Heart right ventricle (tissue), 16 donors: ENCODE results near the gene PDE6D. TPM values are rescaled to one million over a fixed set of nuclear protein-coding genes. Genes with fewer than 3 reads are reported as not detected.
A peak's percentile ranks its signal among the peaks of the same experiment; 100 is the strongest.

ENCODE experiments used
- ATAC-seq, 8 donors: fragments of 200-7000 bp; cut with Tn5 transposase; one replicate each; pipeline ENCODE4 v1.9.1; 2020; ENCODE audit warnings: mild to moderate bottlenecking in 8 of 8, moderate library complexity in 8 of 8, moderate number of reproducible peaks in 1 of 8
- DNase-seq, 2 donors: peaks; one replicate each; pipeline ENCODE4 v3.0.0-alpha.2; 2020
- H3K27ac ChIP-seq, 10 donors: fragments of 200-600 bp; sonication (generic) in 2 of 10; one replicate each; pipeline versions ENCODE4 v1.5.0 to v1.8.0; 2020 to 2022; ENCODE audit warnings: mild to moderate bottlenecking in 3 of 10
- H3K27me3 ChIP-seq, 7 donors: fragments of 200-600 bp; one replicate each; pipeline ENCODE4 v1.8.0; 2021 to 2022; ENCODE audit warnings: mild to moderate bottlenecking in 2 of 7
- H3K36me3 ChIP-seq, 9 donors: fragments of 200-600 bp; sonication (generic) in 1 of 9; one replicate each; pipeline versions ENCODE4 v1.5.0 to v1.8.0; 2020 to 2022; ENCODE audit warnings: mild to moderate bottlenecking in 2 of 9
- H3K4me1 ChIP-seq, 9 donors: fragments of 200-600 bp; sonication (generic) in 1 of 9; one replicate each; pipeline versions ENCODE4 v1.5.0 to v1.8.0; 2020 to 2022; ENCODE audit warnings: mild to moderate bottlenecking in 4 of 9
- H3K4me3 ChIP-seq, 10 donors: fragments of 200-600 bp; sonication (generic) in 2 of 10; one replicate each; pipeline versions ENCODE4 v1.5.0 to v1.8.0; 2020 to 2022; ENCODE audit warnings: mild to moderate bottlenecking in 7 of 10, moderate library complexity in 2 of 10
- H3K9me3 ChIP-seq, 11 donors: fragments of 200-600 bp in 10 of 11; sonication (generic) in 2 of 11; one replicate each; pipeline versions ENCODE4 v1.5.0 to v1.8.0; 2013 to 2022; ENCODE audit warnings: mild to moderate bottlenecking in 2 of 11, control low read depth in 1 of 11, moderate library complexity in 1 of 11
- WGBS, 2 donors: extraction: QIAGEN DNeasy Blood & Tissue Kit; methylation state at CpG; one replicate each; pipeline ENCODE4 v1.1.7; 2013; ENCODE audit warnings: inconsistent platforms in 1 of 2; 5-methylcytosine and 5-hydroxymethylcytosine counted together
- intact Hi-C, 10 donors: fragments of 100-400 bp; cut with DNase I; formaldehyde crosslinking; loops; one replicate each; pipeline versions ENCODE4 v1.11.1 to v1.14.2; 2022
- polyA plus RNA-seq, 2 donors: library from polyadenylated mRNA; stranded (reverse); fragments of 200-250 nt; gene quantifications; one replicate each; pipeline ENCODE4 v1.2.3, GENCODE V29; 2013
- total RNA-seq, 10 donors: library from RNA; stranded (reverse); fragmentation: NEBNext Ultra II Directional in 3 of 10; extraction: Animal tissue kit (Norgen Biotek cat#: 25700) in 3 of 10; gene quantifications; one replicate each; pipeline versions ENCODE4 v1.2.1 to v1.2.4, GENCODE V29; 2021 to 2023
- TF ChIP-seq, protein P1 (sequence below), 9 donors: fragments of 200-600 bp; sonication (generic) in 2 of 9; IDR thresholded peaks; one replicate each; pipeline versions ENCODE4 v1.5.0 to v1.8.0; 2021 to 2022; ENCODE audit warnings: antibody characterized with exemption in 9 of 9, mild to moderate bottlenecking in 5 of 9, moderate library complexity in 1 of 9
- donor health status: Arrhythmogenic right ventricular cardiomyopathy.
- donor health status: ischemic (EF 13 %, LVEDD 7.1; RV severe dilation, severe dysfunction).
- donor health status: healthy with polysubstance abuse.
- donor health status: DM: no; HTN: yes; CAD: no.
- donor health status: DM: no; HTN: no; CAD: no.
- donor health status: ischemic (EF 25% LVEDD 6.9; RV normal size, moderate dysfunction).
- donor health status: ischemic (EF 25% LVEDD 5.7; RV mildly dilated, moderate dysfunction).
- donor health status: healthy.
- donor health status: DM: yes; HTN: yes; CAD: no.
- donor health status: Ischemic cardiomyopathy.
- donor health status: ischemic (EF 35%, LVEDD 5.7; RV mildly dilated, moderate dysfunction).
- donor health status: nonischemic (EF 11% LVEDD 7.7; RV severe dilation, severe dysfunction).
- donor health status: DM: yes; HTN: yes; CAD: no.
- donor health status: PGD.
- donor health status: ischemic (EF 29% LVEDD 5.4; RV normal size, mild dysfunction).
- donor health status: nonischemic (EF 23%, LVEDD 6.1; RV moderate dilation, normal function).

The PDE6D gene
- total and polyA plus RNA-seq, 12 donors = 11.4 to 31.2 (median 18.4) TPM

DNA sequence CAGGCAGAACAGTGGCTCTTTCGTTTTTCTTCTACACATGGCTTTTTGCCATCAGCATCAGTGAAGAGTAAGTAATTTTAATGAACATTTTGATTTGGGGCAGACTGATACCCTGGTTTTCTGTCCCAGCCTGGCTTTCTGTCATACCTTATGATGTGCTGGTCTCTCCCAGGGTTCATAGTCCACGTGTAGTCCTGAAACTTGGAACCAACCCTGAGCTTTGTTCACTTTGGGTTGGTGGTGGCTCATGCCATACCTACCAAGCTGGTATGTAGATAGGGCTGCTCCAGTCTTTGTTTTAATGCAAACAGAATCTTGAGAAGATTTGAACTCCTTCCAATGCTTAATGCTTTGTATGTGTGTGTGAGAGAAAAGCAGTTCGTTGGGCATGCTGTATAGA is 10.0 kb upstream of the PDE6D start:
- TF ChIP-seq, protein P1, sequence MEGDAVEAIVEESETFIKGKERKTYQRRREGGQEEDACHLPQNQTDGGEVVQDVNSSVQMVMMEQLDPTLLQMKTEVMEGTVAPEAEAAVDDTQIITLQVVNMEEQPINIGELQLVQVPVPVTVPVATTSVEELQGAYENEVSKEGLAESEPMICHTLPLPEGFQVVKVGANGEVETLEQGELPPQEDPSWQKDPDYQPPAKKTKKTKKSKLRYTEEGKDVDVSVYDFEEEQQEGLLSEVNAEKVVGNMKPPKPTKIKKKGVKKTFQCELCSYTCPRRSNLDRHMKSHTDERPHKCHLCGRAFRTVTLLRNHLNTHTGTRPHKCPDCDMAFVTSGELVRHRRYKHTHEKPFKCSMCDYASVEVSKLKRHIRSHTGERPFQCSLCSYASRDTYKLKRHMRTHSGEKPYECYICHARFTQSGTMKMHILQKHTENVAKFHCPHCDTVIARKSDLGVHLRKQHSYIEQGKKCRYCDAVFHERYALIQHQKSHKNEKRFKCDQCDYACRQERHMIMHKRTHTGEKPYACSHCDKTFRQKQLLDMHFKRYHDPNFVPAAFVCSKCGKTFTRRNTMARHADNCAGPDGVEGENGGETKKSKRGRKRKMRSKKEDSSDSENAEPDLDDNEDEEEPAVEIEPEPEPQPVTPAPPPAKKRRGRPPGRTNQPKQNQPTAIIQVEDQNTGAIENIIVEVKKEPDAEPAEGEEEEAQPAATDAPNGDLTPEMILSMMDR (IDR thresholded peaks at IDR 0.05) = no peak
- DNase-seq (no peak), ATAC-seq (no peak)
- no peak overlapping the region for H3K27ac ChIP-seq
- no peaks in the 10 kb centered on the region for H3K27me3 ChIP-seq
- H3K36me3 ChIP-seq = peaks cover 0 to 75% (median 20%) of the 10 kb centered on the region in 9 donors
- 74 to 82% methylated on average over 3 of the region's 3 CpGs for WGBS, 2 donors
- peaks cover 2 to 34% (median 23%) of the 10 kb centered on the region in 9 donors for H3K4me1 ChIP-seq
- intact Hi-C loops = no loop called here
- no peak overlapping the region for H3K4me3 ChIP-seq
- no peaks in the 10 kb centered on the region for H3K9me3 ChIP-seq

DNA sequence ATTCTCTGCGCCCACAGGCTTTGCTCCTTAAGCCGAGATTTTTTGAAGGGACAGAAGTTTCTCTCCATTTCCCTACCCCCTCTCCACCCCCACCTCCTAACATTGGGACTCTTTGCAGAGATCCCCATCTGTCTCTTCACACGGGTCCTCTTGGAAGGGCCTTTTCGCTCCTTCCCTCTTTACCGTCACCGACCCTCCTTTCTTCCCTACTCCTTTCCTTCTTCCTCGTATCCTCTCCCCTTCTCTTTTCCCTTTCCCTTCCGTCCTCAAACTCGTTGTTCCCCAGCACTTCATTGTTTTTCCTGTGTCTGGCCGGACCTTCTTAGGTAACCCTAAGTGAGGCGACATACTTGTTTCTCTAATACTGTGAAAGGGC is 5.8 kb upstream of the PDE6D start:
- TF ChIP-seq, protein P1 (IDR thresholded peaks at IDR 0.05) = no peak
- DNase-seq = no peak
- H3K4me1 ChIP-seq = peaks cover 2 to 61% (median 50%) of the 10 kb centered on the region in 9 donors
- peak overlapping the region in 7 of 10 donors; percentile 59 to 82 (median 71) for H3K27ac ChIP-seq
- H3K4me3 ChIP-seq = peak overlapping the region; percentile 77 to 98 (median 92)
- WGBS, 2 donors = 13 to 14% methylated on average over 11 of the region's 11 CpGs
- H3K27me3 ChIP-seq = no peaks in the 10 kb centered on the region
- ATAC-seq = no peak
- intact Hi-C loops = loop anchor here in 4 of 10 donors (10.0 kb wide), 2 partner anchors 172 to 182 kb away; no protein-coding TSS in a partner anchor
- peaks cover 0 to 33% (median 5%) of the 10 kb centered on the region in 9 donors for H3K36me3 ChIP-seq
- H3K9me3 ChIP-seq = no peaks in the 10 kb centered on the region

DNA sequence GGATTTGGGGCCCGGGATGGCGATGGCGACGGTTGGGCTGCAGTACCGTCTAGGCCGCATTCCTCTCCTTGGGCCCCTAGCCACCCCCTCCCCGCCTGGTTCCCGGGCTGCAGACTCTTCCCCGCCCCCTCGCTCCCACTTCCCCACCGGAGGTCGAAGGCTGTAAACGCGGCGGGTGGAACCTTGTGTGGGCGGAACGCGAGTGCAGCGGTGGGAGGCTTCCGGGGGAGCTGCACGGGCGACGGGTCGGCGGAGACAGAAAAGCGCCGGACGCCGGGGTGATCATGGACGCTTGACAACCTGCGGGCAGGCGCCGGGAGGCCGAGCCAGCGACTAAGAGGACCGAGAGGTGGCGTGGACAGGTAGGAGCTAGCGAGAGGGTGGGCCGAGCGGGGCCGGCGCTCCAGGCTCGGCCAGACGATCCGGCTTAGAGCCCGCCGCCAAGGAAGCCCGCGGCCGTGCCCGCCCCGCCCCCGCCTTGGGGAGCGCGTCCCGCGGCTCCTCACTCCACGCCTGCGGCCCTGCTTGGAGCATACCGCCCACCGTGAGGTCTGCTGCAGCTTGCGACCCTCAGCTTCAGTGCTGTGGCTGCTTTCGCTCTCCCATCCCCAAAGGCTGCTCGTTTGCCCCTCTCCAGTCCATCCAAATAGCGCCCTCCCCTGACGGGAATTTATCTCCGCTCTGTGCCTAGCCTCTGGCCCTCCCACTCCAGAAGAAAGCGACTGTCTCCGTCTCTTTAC is 5.3 kb upstream of the PDE6D start, which contains the start of gene COPS7B:
Gene COPS7B (plus strand): TSS at position 269 of the 740 bp plus-strand sequence. CDS start 2,126 bp downstream, outside the sequence.
- Histone ChIP-seq H3K4me3 (peak within 1 kb of the TSS; percentile 77 to 98 (median 92)), H3K9me3 (no peaks in the 10 kb centered on the region), H3K4me1 (peaks cover 2 to 61% (median 50%) of the 10 kb centered on the region in 9 donors), H3K27me3 (no peaks in the 10 kb centered on the region), H3K36me3 (peaks cover 0 to 28% (median 0%) of the 10 kb centered on the region in 9 donors), H3K27ac (peak within 1 kb of the TSS; percentile 33 to 82 (median 70))
- ATAC-seq (peak; percentile 41 to 66 (median 52)), DNase-seq (peak; percentile 75 to 77)
- intact Hi-C loops = loop anchor here in 4 of 10 donors (10.0 kb wide), 2 partner anchors 172 to 182 kb away; no protein-coding TSS in a partner anchor
- TF ChIP-seq, protein P1 (IDR thresholded peaks at IDR 0.05) = peak in 6 of 9 donors; percentile 23 to 46 (median 36)
- 1% methylated on average over 60 to 69 of the region's 69 CpGs for WGBS, 2 donors

DNA sequence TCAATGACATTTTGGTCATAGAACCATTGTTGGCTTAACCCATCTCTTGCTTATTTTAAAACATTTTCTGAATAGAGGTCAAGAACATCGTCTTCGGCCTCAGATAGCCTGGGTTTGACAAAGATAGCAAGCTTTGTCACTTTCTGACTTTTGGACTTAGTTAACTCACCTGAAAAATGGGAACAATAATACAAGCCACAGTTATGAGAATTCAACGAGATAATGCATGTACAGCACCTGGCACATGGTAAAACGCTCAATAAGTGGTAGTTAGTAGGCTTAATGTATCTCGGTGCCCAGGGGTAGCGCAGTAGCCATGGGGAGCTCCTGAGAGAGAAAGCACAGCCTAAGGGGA is 4.7 kb upstream of the PDE6D start:
- Histone ChIP-seq H3K27me3 (no peaks in the 10 kb centered on the region), H3K36me3 (peaks cover 0 to 23% (median 0%) of the 10 kb centered on the region in 9 donors), H3K4me3 (peak overlapping the region; percentile 77 to 98 (median 92)), H3K4me1 (peaks cover 2 to 61% (median 50%) of the 10 kb centered on the region in 9 donors), H3K27ac (peak overlapping the region; percentile 33 to 82 (median 70)), H3K9me3 (no peaks in the 10 kb centered on the region)
- WGBS, 2 donors = 39 to 41% methylated on average over 6 of the region's 6 CpGs
- TF ChIP-seq, protein P1 (IDR thresholded peaks at IDR 0.05) = no peak
- intact Hi-C loops = loop anchor here in 4 of 10 donors (10.0 kb wide), 2 partner anchors 171 to 181 kb away; no protein-coding TSS in a partner anchor
- DNase-seq (no peak), ATAC-seq (no peak)
